DOHH2 (cell line): ENCODE results near the gene IL18.

Source experiments
- H3F3A ChIP-seq: fragments of 200-600 bp; sonication (generic), shearing (Covaris generic); 2 replicates; pipeline ENCODE4 v1.6.0; 2016; ENCODE audit warnings: antibody characterized with exemption, mild to moderate bottlenecking; ENCODE audit not compliant: control insufficient read depth, insufficient read depth
- H3K27ac ChIP-seq: fragments of 200-600 bp; sonication (generic); 2 replicates; pipeline ENCODE4 v1.5.1; 2014; ENCODE audit warnings: low read depth, mild to moderate bottlenecking, low read length, moderate library complexity
- H3K27me3 ChIP-seq: fragments of 200-600 bp; sonication (generic); 2 replicates; pipeline ENCODE4 v1.6.1; 2014; ENCODE audit warnings: mild to moderate bottlenecking, low read length, mixed read lengths; ENCODE audit not compliant: control insufficient read depth
- H3K36me3 ChIP-seq: fragments of 200-600 bp; sonication (generic); 2 replicates; pipeline ENCODE4 v1.6.1; 2014; ENCODE audit warnings: mild to moderate bottlenecking, low read length, moderate library complexity, mixed read lengths; ENCODE audit not compliant: control insufficient read depth
- H3K4me1 ChIP-seq: fragments of 200-600 bp; sonication (generic); 2 replicates; pipeline ENCODE4 v1.6.1; 2014; ENCODE audit warnings: mild to moderate bottlenecking, low read length, mixed read lengths; ENCODE audit not compliant: control insufficient read depth
- H3K4me2 ChIP-seq: fragments of 200-600 bp; sonication (generic); 2 replicates; pipeline ENCODE4 v1.6.0; 2014; ENCODE audit warnings: mild to moderate bottlenecking, low read length, moderate library complexity
- H3K4me3 ChIP-seq: fragments of 200-600 bp; sonication (generic); 2 replicates; pipeline ENCODE4 v1.5.1; 2014; ENCODE audit warnings: mild to moderate bottlenecking, low read length, mixed read lengths
- H3K79me2 ChIP-seq: fragments of 200-600 bp; sonication (generic); 2 replicates; pipeline ENCODE4 v1.6.1; 2014; ENCODE audit warnings: mild to moderate bottlenecking, low read length, mixed read lengths; ENCODE audit not compliant: control insufficient read depth
- H3K9me2 ChIP-seq: fragments of 200-600 bp; sonication (generic); replicated peaks from 2 replicates; pipeline ENCODE4 v1.6.1; 2014; ENCODE audit warnings: mild to moderate bottlenecking, low read length, mixed read lengths; ENCODE audit not compliant: control insufficient read depth
- H3K9me3 ChIP-seq: fragments of 200-600 bp; sonication (generic); 2 replicates; pipeline ENCODE4 v1.6.1; 2014; ENCODE audit warnings: antibody characterized with exemption, low read length, mixed read lengths; ENCODE audit not compliant: control insufficient read depth, insufficient read depth
- H4K20me1 ChIP-seq: fragments of 200-600 bp; sonication (generic); 2 replicates; pipeline ENCODE4 v1.6.0; 2014; ENCODE audit warnings: low read depth, mild to moderate bottlenecking, antibody characterized with exemption, low read length, moderate library complexity; ENCODE audit not compliant: control insufficient read depth, insufficient read depth
- EZH2phosphoT487 ChIP-seq: fragments of 200-600 bp; sonication (generic); IDR thresholded peaks from 2 replicates; pipeline ENCODE4 v1.6.1; 2017; ENCODE audit warnings: borderline replicate concordance, mild to moderate bottlenecking, antibody characterized with exemption, low read length, moderate library complexity, mixed read lengths
- TF ChIP-seq, protein P1 (sequence below): fragments of 200-600 bp; sonication (generic); IDR thresholded peaks from one replicate; pipeline ENCODE4 v1.5.1; 2014; ENCODE audit warnings: antibody characterized with exemption, mild to moderate bottlenecking, low read depth, low read length; ENCODE audit not compliant: poor library complexity, severe bottlenecking

IL18 gene

DNA sequence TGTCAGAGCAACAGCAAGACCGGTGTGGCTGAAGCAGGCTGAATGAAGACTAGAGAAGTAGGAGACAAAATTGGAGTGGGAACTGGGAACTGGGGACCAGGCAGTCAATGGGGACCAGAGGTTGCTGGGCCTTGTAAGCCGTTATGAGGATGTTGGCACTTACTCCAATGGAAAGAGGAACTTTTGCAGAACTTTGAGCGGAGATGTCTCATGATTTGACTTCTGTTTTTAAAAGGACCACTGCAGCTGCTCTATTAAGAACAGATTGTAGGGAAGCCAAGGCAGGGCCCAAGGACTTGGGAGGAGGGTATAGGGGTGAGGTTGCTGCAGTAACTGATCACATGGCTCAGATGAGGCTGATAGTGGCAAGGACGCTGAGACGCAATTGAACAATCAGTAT is 34.2 kb downstream of the IL18 start:
- H4K20me1 ChIP-seq: no peaks in the 10 kb centered on the region
- TF ChIP-seq, protein P1, sequence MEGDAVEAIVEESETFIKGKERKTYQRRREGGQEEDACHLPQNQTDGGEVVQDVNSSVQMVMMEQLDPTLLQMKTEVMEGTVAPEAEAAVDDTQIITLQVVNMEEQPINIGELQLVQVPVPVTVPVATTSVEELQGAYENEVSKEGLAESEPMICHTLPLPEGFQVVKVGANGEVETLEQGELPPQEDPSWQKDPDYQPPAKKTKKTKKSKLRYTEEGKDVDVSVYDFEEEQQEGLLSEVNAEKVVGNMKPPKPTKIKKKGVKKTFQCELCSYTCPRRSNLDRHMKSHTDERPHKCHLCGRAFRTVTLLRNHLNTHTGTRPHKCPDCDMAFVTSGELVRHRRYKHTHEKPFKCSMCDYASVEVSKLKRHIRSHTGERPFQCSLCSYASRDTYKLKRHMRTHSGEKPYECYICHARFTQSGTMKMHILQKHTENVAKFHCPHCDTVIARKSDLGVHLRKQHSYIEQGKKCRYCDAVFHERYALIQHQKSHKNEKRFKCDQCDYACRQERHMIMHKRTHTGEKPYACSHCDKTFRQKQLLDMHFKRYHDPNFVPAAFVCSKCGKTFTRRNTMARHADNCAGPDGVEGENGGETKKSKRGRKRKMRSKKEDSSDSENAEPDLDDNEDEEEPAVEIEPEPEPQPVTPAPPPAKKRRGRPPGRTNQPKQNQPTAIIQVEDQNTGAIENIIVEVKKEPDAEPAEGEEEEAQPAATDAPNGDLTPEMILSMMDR: no peak
- TF ChIP-seq EZH2phosphoT487: no peak
- H3K4me3 ChIP-seq: no peak overlapping the region
- H3K36me3 ChIP-seq: no peaks in the 10 kb centered on the region
- no peaks in the 10 kb centered on the region for H3F3A ChIP-seq
- H3K9me2 ChIP-seq: no peaks in the 10 kb centered on the region
- no peaks in the 10 kb centered on the region for H3K9me3 ChIP-seq
- H3K4me2 ChIP-seq: no peak overlapping the region
- H3K79me2 ChIP-seq: no peaks in the 10 kb centered on the region
- no peaks in the 10 kb centered on the region for H3K27me3 ChIP-seq
- H3K4me1 ChIP-seq: no peaks in the 10 kb centered on the region
- H3K27ac ChIP-seq: no peak overlapping the region

DNA sequence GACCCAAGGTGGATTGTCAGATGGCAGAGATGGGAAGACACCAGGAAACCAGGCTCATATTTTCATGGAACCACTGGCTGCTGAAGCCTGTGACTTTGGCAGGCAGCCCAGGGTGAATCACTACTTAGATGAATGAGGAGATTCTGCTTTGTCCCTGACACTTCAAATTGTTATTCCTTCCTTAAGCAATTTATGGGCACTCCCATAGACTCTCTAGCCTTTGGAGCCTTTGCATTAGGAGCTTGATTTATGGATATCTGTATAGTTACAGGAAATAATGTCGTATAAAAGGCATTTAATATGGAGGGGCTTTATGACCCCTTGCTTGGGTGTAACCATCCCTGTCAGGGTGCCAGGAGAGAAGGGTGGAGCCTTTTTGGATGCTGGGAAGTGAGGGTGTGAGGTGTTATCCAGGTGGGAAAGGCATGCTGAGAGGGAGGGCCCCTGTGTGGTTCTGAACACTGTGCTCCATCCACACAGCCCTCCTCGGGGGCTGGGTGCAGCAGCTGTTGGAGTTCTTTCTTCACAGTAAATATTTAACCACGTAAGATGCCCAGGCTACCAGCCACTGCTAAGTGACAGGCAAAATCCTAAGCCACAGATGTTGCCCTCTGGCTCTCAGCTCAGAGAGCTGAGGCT is 35.3 kb downstream of the IL18 start:
- H3K79me2 ChIP-seq: no peaks in the 10 kb centered on the region
- no peak overlapping the region for H3K4me3 ChIP-seq

DNA sequence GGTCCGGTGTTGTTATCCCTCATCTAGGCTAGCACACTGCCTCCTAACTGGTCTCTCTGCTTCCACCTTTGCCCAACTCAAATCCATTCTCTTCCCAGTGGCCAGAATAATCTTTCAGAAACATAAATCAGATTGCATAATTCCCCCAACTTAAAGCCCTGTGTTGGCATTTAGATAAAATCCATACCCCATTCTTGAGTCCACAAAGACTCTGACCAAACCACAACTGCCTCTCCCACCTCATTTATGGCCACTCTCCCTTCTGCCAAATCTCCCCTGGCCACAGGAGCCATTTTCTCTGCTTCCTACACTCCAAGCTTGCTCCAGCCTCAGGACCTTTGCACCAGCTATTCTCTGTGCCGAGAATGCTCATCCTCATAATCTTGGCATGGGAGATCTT is 36.8 kb downstream of the IL18 start:
- H3K4me1 ChIP-seq: no peaks in the 10 kb centered on the region
- no peaks in the 10 kb centered on the region for H3F3A ChIP-seq
- no peaks in the 10 kb centered on the region for H3K36me3 ChIP-seq
- H4K20me1 ChIP-seq: no peaks in the 10 kb centered on the region
- H3K4me2 ChIP-seq: no peak overlapping the region
- no peaks in the 10 kb centered on the region for H3K79me2 ChIP-seq
- no peaks in the 10 kb centered on the region for H3K27me3 ChIP-seq
- no peaks in the 10 kb centered on the region for H3K9me3 ChIP-seq
- no peak overlapping the region for H3K27ac ChIP-seq
- no peak overlapping the region for H3K4me3 ChIP-seq
- TF ChIP-seq, protein P1: no peak
- H3K9me2 ChIP-seq: no peaks in the 10 kb centered on the region

More for the DNA sequence above, 35.3 kb downstream of the IL18 start:
- H3K27me3 ChIP-seq: no peaks in the 10 kb centered on the region
- H3K4me2 ChIP-seq: no peak overlapping the region
- H4K20me1 ChIP-seq: no peaks in the 10 kb centered on the region
- no peaks in the 10 kb centered on the region for H3K9me2 ChIP-seq
- H3K27ac ChIP-seq: no peak overlapping the region
- H3K9me3 ChIP-seq: no peaks in the 10 kb centered on the region
- no peaks in the 10 kb centered on the region for H3F3A ChIP-seq
- no peak for TF ChIP-seq EZH2phosphoT487
- TF ChIP-seq, protein P1: no peak
- H3K4me1 ChIP-seq: no peaks in the 10 kb centered on the region
- H3K36me3 ChIP-seq: no peaks in the 10 kb centered on the region
